Mesothelial cell of epicardium (in vitro differentiated cells): ENCODE results near the gene GRK2. TPM values are rescaled to one million over a fixed set of nuclear protein-coding genes. Genes with fewer than 3 reads are reported as not detected.

Experiments used
- DNase-seq, 2 experiments: peaks; one replicate each; pipeline ENCODE4 v3.0.0; 2021; ENCODE audit warnings: low spot score in 2 of 2; ENCODE audit not compliant: unreplicated experiment in 2 of 2
- H3K27ac Mint-ChIP-seq: 2 replicates; pipeline ENCODE4 v1.8.0; 2021; ENCODE audit warnings: mixed read lengths
- H3K27me3 Mint-ChIP-seq: 2 replicates; pipeline ENCODE4 v1.8.0; 2021; ENCODE audit warnings: low read depth, mixed read lengths
- H3K36me3 Mint-ChIP-seq: 2 replicates; pipeline ENCODE4 v1.8.0; 2021; ENCODE audit warnings: mixed read lengths
- H3K4me1 Mint-ChIP-seq: 2 replicates; pipeline ENCODE4 v1.8.0; 2021; ENCODE audit warnings: mixed read lengths
- H3K4me3 Mint-ChIP-seq: 2 replicates; pipeline ENCODE4 v1.8.0; 2021; ENCODE audit warnings: mild to moderate bottlenecking, moderate library complexity, mixed read lengths
- H3K9me3 Mint-ChIP-seq: 2 replicates; pipeline ENCODE4 v1.8.0; 2021; ENCODE audit warnings: mixed read lengths
- CTCF ChIP-seq: fragments of 200-600 bp; sonication (generic); IDR thresholded peaks from one replicate; pipeline ENCODE4 v1.5.0; 2021; ENCODE audit warnings: antibody characterized with exemption; ENCODE audit not compliant: unreplicated experiment
- total RNA-seq: library from RNA; stranded (reverse); gene quantifications from 3 replicates; pipeline ENCODE4 v1.2.1, GENCODE V29; 2021

Gene GRK2
- total RNA-seq, 1 donor from 2014 or later, result 46.4 TPM

GRCh38 chr11:67295846-67296245 is 29.6 kb downstream of the GRK2 start:
- H3K27ac Mint-ChIP-seq, result no peak overlapping the region
- no peak for DNase-seq
- H3K9me3 Mint-ChIP-seq, result peaks cover 14% of the 10 kb centered on the region
- no peak for TF ChIP-seq CTCF
- no peak overlapping the region for H3K4me3 Mint-ChIP-seq
- H3K36me3 Mint-ChIP-seq, result peaks cover 50% of the 10 kb centered on the region
- peaks cover 8% of the 10 kb centered on the region for H3K4me1 Mint-ChIP-seq
- H3K27me3 Mint-ChIP-seq, result no peaks in the 10 kb centered on the region

GRCh38 chr11:67298786-67299185 is 32.5 kb downstream of the GRK2 start:
- TF ChIP-seq CTCF, result no peak
- Mint-ChIP-seq H3K36me3 (peaks cover 40% of the 10 kb centered on the region), H3K27me3 (no peaks in the 10 kb centered on the region), H3K27ac (no peak overlapping the region), H3K4me1 (peaks cover 9% of the 10 kb centered on the region), H3K9me3 (peaks cover 14% of the 10 kb centered on the region), H3K4me3 (no peak overlapping the region)
- no peak for DNase-seq

GRCh38 chr11:67299471-67300191 is 33.4 kb downstream of the GRK2 start:
- peaks cover 36% of the 10 kb centered on the region for H3K36me3 Mint-ChIP-seq
- H3K27ac Mint-ChIP-seq, result no peak overlapping the region
- DNase-seq, result no peak
- peaks cover 14% of the 10 kb centered on the region for H3K9me3 Mint-ChIP-seq
- H3K4me1 Mint-ChIP-seq, result peaks cover 15% of the 10 kb centered on the region
- H3K27me3 Mint-ChIP-seq, result no peaks in the 10 kb centered on the region
- TF ChIP-seq CTCF, result no peak
- H3K4me3 Mint-ChIP-seq, result no peak overlapping the region

- TF ChIP-seq CTCF, result no peak
- no peak overlapping the region for H3K4me3 Mint-ChIP-seq
- peaks cover 19% of the 10 kb centered on the region for H3K4me1 Mint-ChIP-seq
- peaks cover 34% of the 10 kb centered on the region for H3K36me3 Mint-ChIP-seq
- DNase-seq, result no peak
- H3K27me3 Mint-ChIP-seq, result no peaks in the 10 kb centered on the region
- no peak overlapping the region for H3K27ac Mint-ChIP-seq
- H3K9me3 Mint-ChIP-seq, result peaks cover 14% of the 10 kb centered on the region
These were observed 34.0 kb downstream of the GRK2 start for GRCh38 chr11:67300256-67300755.

- Mint-ChIP-seq H3K4me3 (no peak overlapping the region), H3K27me3 (no peaks in the 10 kb centered on the region), H3K9me3 (peaks cover 13% of the 10 kb centered on the region), H3K27ac (no peak overlapping the region), H3K4me1 (peaks cover 19% of the 10 kb centered on the region), H3K36me3 (peaks cover 35% of the 10 kb centered on the region)
- DNase-seq, result peak in 1 of 2 experiments; percentile 19
- no peak for TF ChIP-seq CTCF
These were observed 34.6 kb downstream of the GRK2 start for GRCh38 chr11:67300756-67301312.
